ENCODE data around the gene NPLOC4.
A peak's percentile ranks its signal among the peaks of the same experiment; 100 is the strongest.

The NPLOC4 gene

GRCh38 chr17:81564778-81565177 is 72.1 kb downstream of the NPLOC4 start:
- DNase-seq (ENCODE audit: low read depth) = no peak

GRCh38 chr17:81563861-81564586 is 72.9 kb downstream of the NPLOC4 start:
- no peak for DNase-seq (ENCODE audit: low read depth)

- no peak for DNase-seq (ENCODE audit: low read depth)
These were observed 75.4 kb downstream of the NPLOC4 start for GRCh38 chr17:81561494-81561885.

- no peak for DNase-seq (ENCODE audit: low read depth)
These were observed 77.7 kb downstream of the NPLOC4 start for GRCh38 chr17:81558941-81559806.

- DNase-seq (ENCODE audit: low read depth) = no peak
These were observed 78.8 kb downstream of the NPLOC4 start for GRCh38 chr17:81558115-81558468.

GRCh38 chr17:81557276-81558114 is 79.4 kb downstream of the NPLOC4 start:
- DNase-seq (ENCODE audit: low read depth) = no peak

- no peak for DNase-seq (ENCODE audit: low read depth)
These were observed 80.0 kb downstream of the NPLOC4 start for GRCh38 chr17:81556863-81557262.

GRCh38 chr17:81556175-81556691 is 80.7 kb downstream of the NPLOC4 start:
- DNase-seq (ENCODE audit: low read depth) = no peak

- no peak for DNase-seq (ENCODE audit: low read depth)
These were observed 83.2 kb downstream of the NPLOC4 start for GRCh38 chr17:81553616-81554181.

- DNase-seq (ENCODE audit: low read depth) = peak; percentile 72
These were observed 83.8 kb downstream of the NPLOC4 start for GRCh38 chr17:81553018-81553615.

- DNase-seq (ENCODE audit: low read depth) = peak; percentile 71
These were observed 84.5 kb downstream of the NPLOC4 start, which contains the start of gene FAAP100 for GRCh38 chr17:81552244-81553017. Gene FAAP100, minus strand, starts transcription at chr17:81552353. Its CDS starts 23 bp downstream, at chr17:81552330.

GRCh38 chr17:81551458-81552243 is 85.3 kb downstream of the NPLOC4 start:
- DNase-seq (ENCODE audit: low read depth) = no peak

- no peak for DNase-seq (ENCODE audit: low read depth)
These were observed 86.0 kb downstream of the NPLOC4 start for GRCh38 chr17:81550830-81551457.

- no peak for DNase-seq (ENCODE audit: low read depth)
These were observed 86.6 kb downstream of the NPLOC4 start for GRCh38 chr17:81550285-81550684.

- DNase-seq (ENCODE audit: low read depth) = no peak
These were observed 87.1 kb downstream of the NPLOC4 start for GRCh38 chr17:81549826-81550225.

GRCh38 chr17:81549031-81549557 is 87.8 kb downstream of the NPLOC4 start:
- DNase-seq (ENCODE audit: low read depth) = no peak

GRCh38 chr17:81547614-81547982 is 89.3 kb downstream of the NPLOC4 start:
- DNase-seq (ENCODE audit: low read depth) = no peak

- no peak for DNase-seq (ENCODE audit: low read depth)
These were observed 89.9 kb downstream of the NPLOC4 start for GRCh38 chr17:81546906-81547613.

All from T-helper 22 cell (primary cell).